SU-DHL-6 (cell line): ENCODE measurements around the gene LEKR1.

Experiments
- CTCF ChIP-seq: fragments of 200-600 bp; sonication (generic); IDR thresholded peaks from one replicate; pipeline ENCODE4 v1.5.1; 2017; ENCODE audit warnings: antibody characterized with exemption, mild to moderate bottlenecking, low read length, moderate library complexity; ENCODE audit not compliant: insufficient read depth, poor library complexity, severe bottlenecking
- EZH2phosphoT487 ChIP-seq: fragments of 200-600 bp; sonication (generic), shearing (Covaris generic); conservative IDR thresholded peaks from 2 replicates; pipeline ENCODE4 v1.6.1; 2018; ENCODE audit warnings: mild to moderate bottlenecking, antibody characterized with exemption, low read length, moderate library complexity, mixed read lengths

GRCh38 chr3:156836701-156837100 lies 10.5 kb downstream of the LEKR1 start:
- TF ChIP-seq CTCF (no peak), EZH2phosphoT487 (no peak)
